ENCODE data around the gene GPC6. TPM values are rescaled to one million over a fixed set of nuclear protein-coding genes. Genes with fewer than 3 reads are reported as not detected.

GPC6 gene
- total RNA-seq, 1 experiment from 2014 or later, result 0.22 TPM

- Histone ChIP-seq H3K4me2 (ENCODE audit: low read length) (no peak overlapping the region), H3K4me1 (ENCODE audit: control insufficient read depth in 1 of 2, insufficient read depth in 2 of 2, low read length in 2 of 2) (no peaks in the 10 kb centered on the region), H3K27me3 (ENCODE audit: insufficient read depth, low read length) (no peaks in the 10 kb centered on the region), H3K4me3 (replicated peaks in 1 of 2; ENCODE audit: low read depth in 1 of 2, low read length in 2 of 2) (no peak overlapping the region), H3K79me2 (ENCODE audit: insufficient read depth, low read length) (no peaks in the 10 kb centered on the region), H2AFZ (ENCODE audit: low read depth, low read length, poor library complexity, severe bottlenecking) (no peak overlapping the region), H3K27ac (ENCODE audit: low read depth, low read length) (no peak overlapping the region), H3K36me3 (ENCODE audit: control insufficient read depth in 1 of 2, insufficient read depth in 2 of 2, low read length in 2 of 2) (no peaks in the 10 kb centered on the region), H3K9me3 (ENCODE audit: control insufficient read depth in 1 of 2, insufficient read depth in 1 of 2, low read depth in 1 of 2, low read length in 2 of 2) (peaks cover 22 to 27% of the 10 kb centered on the region in 2 experiments; a peak in 2 of 4 replicates), H4K20me1 (ENCODE audit: insufficient read depth) (no peaks in the 10 kb centered on the region), H3K9ac (ENCODE audit: low read length) (no peak overlapping the region), H3K9me2 (ENCODE audit: insufficient read depth) (no peaks in the 10 kb centered on the region)
- intact Hi-C loops (cut with micrococcal nuclease), result no loop called here
- POLR2A ChIA-PET, result no interaction called here
- CTCF ChIA-PET, result no interaction called here
- no TSS peak for BruUV-seq (replicated peaks)
- no peak for DNase-seq (ENCODE audit: low read depth, low spot score)
- RAD21 ChIA-PET (ENCODE audit: low non-redundant PET in 1 of 2, low total read pairs in 2 of 2, uncharacterized antibody in 2 of 2, unreplicated experiment in 2 of 2), result no interaction called here
- ATAC-seq, result no peak
- TF ChIP-seq ZBTB33 (IDR thresholded peaks at IDR 0.05; ENCODE audit: extremely low read depth, insufficient replicate concordance, low read length) (no peak), POLR2A (IDR thresholded peaks at IDR 0.05; ENCODE audit: borderline replicate concordance, extremely low read depth, insufficient read depth, insufficient read length) (no peak), MAX (IDR thresholded peaks at IDR 0.05) (no peak), ELF1 (IDR thresholded peaks at IDR 0.05; ENCODE audit: borderline replicate concordance, low read depth) (no peak), CTCF (IDR thresholded peaks at IDR 0.05 in 2 of 3, conservative IDR thresholded peaks at IDR 0.05 in 1 of 3; ENCODE audit: borderline replicate concordance in 1 of 3, insufficient read depth in 1 of 3, low read depth in 2 of 3, low read length in 2 of 3) (no peak), SP1 (IDR thresholded peaks at IDR 0.05; ENCODE audit: low read depth) (no peak), TCF7L2 (IDR thresholded peaks at IDR 0.05; ENCODE audit: borderline replicate concordance, extremely low read depth, insufficient read depth, insufficient read length) (no peak), ZNF274 (IDR thresholded peaks at IDR 0.05; ENCODE audit: low read depth, low read length) (no peak), SRF (IDR thresholded peaks at IDR 0.05; ENCODE audit: low read depth) (no peak), RAD21 (IDR thresholded peaks at IDR 0.05; ENCODE audit: low read depth) (no peak), CBX3 (IDR thresholded peaks at IDR 0.05; ENCODE audit: low read depth) (no peak), YY1 (IDR thresholded peaks at IDR 0.05; ENCODE audit: extremely low read depth, insufficient replicate concordance, low read depth, low read length) (no peak), POLR2AphosphoS5 (IDR thresholded peaks at IDR 0.05; ENCODE audit: low read depth, low read length) (no peak), CEBPB (IDR thresholded peaks at IDR 0.05; ENCODE audit: low read depth) (no peak), FOSL1 (IDR thresholded peaks at IDR 0.05; ENCODE audit: low read depth) (no peak), EGR1 (IDR thresholded peaks at IDR 0.05; ENCODE audit: low read depth) (no peak)
- TF ChIP-seq, protein P1, sequence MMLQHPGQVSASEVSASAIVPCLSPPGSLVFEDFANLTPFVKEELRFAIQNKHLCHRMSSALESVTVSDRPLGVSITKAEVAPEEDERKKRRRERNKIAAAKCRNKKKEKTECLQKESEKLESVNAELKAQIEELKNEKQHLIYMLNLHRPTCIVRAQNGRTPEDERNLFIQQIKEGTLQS (IDR thresholded peaks at IDR 0.05), result no peak
- TF ChIP-seq, protein P2, sequence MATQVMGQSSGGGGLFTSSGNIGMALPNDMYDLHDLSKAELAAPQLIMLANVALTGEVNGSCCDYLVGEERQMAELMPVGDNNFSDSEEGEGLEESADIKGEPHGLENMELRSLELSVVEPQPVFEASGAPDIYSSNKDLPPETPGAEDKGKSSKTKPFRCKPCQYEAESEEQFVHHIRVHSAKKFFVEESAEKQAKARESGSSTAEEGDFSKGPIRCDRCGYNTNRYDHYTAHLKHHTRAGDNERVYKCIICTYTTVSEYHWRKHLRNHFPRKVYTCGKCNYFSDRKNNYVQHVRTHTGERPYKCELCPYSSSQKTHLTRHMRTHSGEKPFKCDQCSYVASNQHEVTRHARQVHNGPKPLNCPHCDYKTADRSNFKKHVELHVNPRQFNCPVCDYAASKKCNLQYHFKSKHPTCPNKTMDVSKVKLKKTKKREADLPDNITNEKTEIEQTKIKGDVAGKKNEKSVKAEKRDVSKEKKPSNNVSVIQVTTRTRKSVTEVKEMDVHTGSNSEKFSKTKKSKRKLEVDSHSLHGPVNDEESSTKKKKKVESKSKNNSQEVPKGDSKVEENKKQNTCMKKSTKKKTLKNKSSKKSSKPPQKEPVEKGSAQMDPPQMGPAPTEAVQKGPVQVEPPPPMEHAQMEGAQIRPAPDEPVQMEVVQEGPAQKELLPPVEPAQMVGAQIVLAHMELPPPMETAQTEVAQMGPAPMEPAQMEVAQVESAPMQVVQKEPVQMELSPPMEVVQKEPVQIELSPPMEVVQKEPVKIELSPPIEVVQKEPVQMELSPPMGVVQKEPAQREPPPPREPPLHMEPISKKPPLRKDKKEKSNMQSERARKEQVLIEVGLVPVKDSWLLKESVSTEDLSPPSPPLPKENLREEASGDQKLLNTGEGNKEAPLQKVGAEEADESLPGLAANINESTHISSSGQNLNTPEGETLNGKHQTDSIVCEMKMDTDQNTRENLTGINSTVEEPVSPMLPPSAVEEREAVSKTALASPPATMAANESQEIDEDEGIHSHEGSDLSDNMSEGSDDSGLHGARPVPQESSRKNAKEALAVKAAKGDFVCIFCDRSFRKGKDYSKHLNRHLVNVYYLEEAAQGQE (IDR thresholded peaks at IDR 0.05; ENCODE audit: low read depth), result no peak
These were observed 183.2 kb downstream of the GPC6 start for GRCh38 chr13:93409816-93410215.
